CD4-positive, alpha-beta T cell treated with Interleukin-4 for 4 hours (primary cell): ENCODE results near the gene DSCAM.

ENCODE experiments used
- DNase-seq: peaks from one replicate; pipeline ENCODE4 v3.0.0-alpha.2; 2020

Gene DSCAM

GRCh38 chr21:40699366-40699765 is 147.6 kb downstream of the DSCAM start:
- DNase-seq = no peak

- no peak for DNase-seq
These were observed 150.7 kb downstream of the DSCAM start for GRCh38 chr21:40696246-40696645.

GRCh38 chr21:40689840-40690360 is 157.1 kb downstream of the DSCAM start:
- DNase-seq = no peak

GRCh38 chr21:40689217-40689616 is 157.7 kb downstream of the DSCAM start:
- DNase-seq = no peak

- no peak for DNase-seq
These were observed 158.7 kb downstream of the DSCAM start for GRCh38 chr21:40688106-40688864.

GRCh38 chr21:40687625-40688024 is 159.3 kb downstream of the DSCAM start:
- no peak for DNase-seq

- DNase-seq = no peak
These were observed 160.4 kb downstream of the DSCAM start for GRCh38 chr21:40686526-40686925.

GRCh38 chr21:40685141-40685540 is 161.8 kb downstream of the DSCAM start:
- no peak for DNase-seq

- no peak for DNase-seq
These were observed 162.2 kb downstream of the DSCAM start for GRCh38 chr21:40684726-40685125.

GRCh38 chr21:40683349-40683748 is 163.6 kb downstream of the DSCAM start:
- DNase-seq = no peak

GRCh38 chr21:40681164-40681859 is 165.6 kb downstream of the DSCAM start:
- DNase-seq = no peak

GRCh38 chr21:40680311-40680710 is 166.6 kb downstream of the DSCAM start:
- no peak for DNase-seq

- no peak for DNase-seq
These were observed 168.2 kb downstream of the DSCAM start for GRCh38 chr21:40678681-40679284.

- DNase-seq = no peak
These were observed 171.9 kb downstream of the DSCAM start for GRCh38 chr21:40675017-40675416.

GRCh38 chr21:40672602-40673001 is 174.4 kb downstream of the DSCAM start:
- DNase-seq = no peak

- DNase-seq = no peak
These were observed 175.2 kb downstream of the DSCAM start for GRCh38 chr21:40671716-40672115.

GRCh38 chr21:40668555-40669275 is 178.2 kb downstream of the DSCAM start:
- DNase-seq = no peak

- DNase-seq = no peak
These were observed 179.0 kb downstream of the DSCAM start for GRCh38 chr21:40667967-40668366.

- no peak for DNase-seq
These were observed 184.1 kb downstream of the DSCAM start for GRCh38 chr21:40662889-40663288.

GRCh38 chr21:40660461-40660860 is 186.5 kb downstream of the DSCAM start:
- no peak for DNase-seq

GRCh38 chr21:40658311-40658710 is 188.6 kb downstream of the DSCAM start:
- DNase-seq = no peak

- no peak for DNase-seq
These were observed 194.5 kb downstream of the DSCAM start for GRCh38 chr21:40652436-40652835.

GRCh38 chr21:40647706-40648105 is 199.3 kb downstream of the DSCAM start:
- DNase-seq = no peak
